Measurements from ENCODE around the gene LRRFIP1.

DNA sequence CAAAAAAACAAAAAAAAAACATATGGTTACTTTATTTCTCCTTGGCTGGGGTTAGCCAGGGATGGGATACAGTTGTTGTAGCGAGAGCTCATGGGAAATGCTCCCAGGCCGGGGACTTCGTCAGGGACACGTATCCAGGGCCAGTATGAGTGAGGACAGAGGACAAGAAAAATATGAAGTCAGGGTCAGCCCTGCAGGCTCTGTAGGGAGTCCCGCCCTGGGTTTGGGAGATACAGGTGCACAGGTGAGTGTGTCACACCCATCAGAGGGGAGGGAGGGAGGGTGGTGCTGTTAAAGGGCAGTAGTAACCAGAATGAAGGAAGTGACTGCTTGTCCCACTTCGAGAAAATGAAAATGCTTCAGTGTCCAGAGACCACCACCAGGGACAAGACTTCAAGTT lies 115.6 kb downstream of the LRRFIP1 start:
- TF ChIP-seq CTCF (IDR thresholded peaks at IDR 0.05 in 8 of 11, conservative IDR thresholded peaks at IDR 0.05 in 3 of 11) = no peak
- no peak for TF ChIP-seq POLR2A (IDR thresholded peaks at IDR 0.05)

All from spleen (tissue), 7 donors.